ENCODE measurements around the gene NAE1.
A peak's percentile ranks its signal among the peaks of the same experiment; 100 is the strongest.

The NAE1 gene

GRCh38 chr16:66814734-66815133 lies 16.0 kb downstream of the NAE1 start:
- H3K9me3 ChIP-seq = no peaks in the 10 kb centered on the region
- DNase-seq = no peak
- H3K4me3 ChIP-seq = no peak overlapping the region
- intact Hi-C loops (cut with DNase I; ENCODE audit: low total_unique reads) = no loop called here
- TF ChIP-seq CTCF (IDR thresholded peaks at IDR 0.05) = no peak
- H3K36me3 ChIP-seq = peaks cover 81 to 100% (median 84%) of the 10 kb centered on the region in 3 donors
- no peaks in the 10 kb centered on the region for H3K4me1 ChIP-seq
- no peaks in the 10 kb centered on the region for H3K27me3 ChIP-seq
- H3K27ac ChIP-seq = no peak overlapping the region

GRCh38 chr16:66811043-66811442 lies 19.7 kb downstream of the NAE1 start:
- Histone ChIP-seq H3K9me3 (no peaks in the 10 kb centered on the region), H3K4me3 (no peak overlapping the region), H3K27me3 (no peaks in the 10 kb centered on the region), H3K36me3 (peaks cover 77 to 99% (median 81%) of the 10 kb centered on the region in 3 donors), H3K4me1 (no peaks in the 10 kb centered on the region), H3K27ac (no peak overlapping the region)
- DNase-seq = no peak
- TF ChIP-seq CTCF (IDR thresholded peaks at IDR 0.05) = no peak
- intact Hi-C loops (cut with DNase I; ENCODE audit: low total_unique reads) = no loop called here

- Histone ChIP-seq H3K4me3 (no peak overlapping the region), H3K4me1 (no peaks in the 10 kb centered on the region), H3K27ac (no peak overlapping the region), H3K36me3 (peaks cover 77 to 98% (median 78%) of the 10 kb centered on the region in 3 donors), H3K9me3 (no peaks in the 10 kb centered on the region), H3K27me3 (no peaks in the 10 kb centered on the region)
- intact Hi-C loops (cut with DNase I; ENCODE audit: low total_unique reads) = no loop called here
- DNase-seq = no peak
- no peak for TF ChIP-seq CTCF (IDR thresholded peaks at IDR 0.05)
Measured at GRCh38 chr16:66810391-66810790, 20.4 kb downstream of the NAE1 start.

GRCh38 chr16:66809765-66810164 lies 21.0 kb downstream of the NAE1 start:
- H3K4me1 ChIP-seq = no peaks in the 10 kb centered on the region
- no peaks in the 10 kb centered on the region for H3K9me3 ChIP-seq
- intact Hi-C loops (cut with DNase I; ENCODE audit: low total_unique reads) = no loop called here
- H3K27ac ChIP-seq = no peak overlapping the region
- peaks cover 79 to 98% (median 80%) of the 10 kb centered on the region in 3 donors for H3K36me3 ChIP-seq
- DNase-seq = no peak
- H3K4me3 ChIP-seq = no peak overlapping the region
- no peak for TF ChIP-seq CTCF (IDR thresholded peaks at IDR 0.05)
- H3K27me3 ChIP-seq = no peaks in the 10 kb centered on the region

- no peaks in the 10 kb centered on the region for H3K4me1 ChIP-seq
- no peak overlapping the region for H3K4me3 ChIP-seq
- TF ChIP-seq CTCF (IDR thresholded peaks at IDR 0.05) = no peak
- H3K9me3 ChIP-seq = no peaks in the 10 kb centered on the region
- intact Hi-C loops (cut with DNase I; ENCODE audit: low total_unique reads) = no loop called here
- no peak overlapping the region for H3K27ac ChIP-seq
- peaks cover 42 to 63% (median 46%) of the 10 kb centered on the region in 3 donors for H3K36me3 ChIP-seq
- peak in 1 of 2 donors; percentile 27 for DNase-seq
- no peaks in the 10 kb centered on the region for H3K27me3 ChIP-seq
Measured at GRCh38 chr16:66802159-66802558, 28.6 kb downstream of the NAE1 start.
